SH-SY5Y (cell line): ENCODE measurements around the gene SEMA3A.

Experiments used
- GATA2 ChIP-seq: IDR thresholded peaks from 2 replicates; pipeline ENCODE4 v1.6.1; 2011; ENCODE audit warnings: mild to moderate bottlenecking, low read depth, low read length
- GATA3 ChIP-seq: IDR thresholded peaks from 2 replicates; pipeline ENCODE4 v1.6.1; 2011; ENCODE audit warnings: low read depth, mild to moderate bottlenecking, low read length, moderate library complexity

- TF ChIP-seq GATA2 (no peak), GATA3 (no peak)
These were observed 108.6 kb downstream of the SEMA3A start for GRCh38 chr7:84085998-84086397.
